ENCODE data around the gene FAM53C. TPM values are rescaled to one million over a fixed set of nuclear protein-coding genes. Genes with fewer than 3 reads are reported as not detected.
A peak's percentile ranks its signal among the peaks of the same experiment; 100 is the strongest.

The FAM53C gene
- total RNA-seq, 4 donors from 2014 or later: 15.2 to 19.9 (median 17.2) TPM

DNA sequence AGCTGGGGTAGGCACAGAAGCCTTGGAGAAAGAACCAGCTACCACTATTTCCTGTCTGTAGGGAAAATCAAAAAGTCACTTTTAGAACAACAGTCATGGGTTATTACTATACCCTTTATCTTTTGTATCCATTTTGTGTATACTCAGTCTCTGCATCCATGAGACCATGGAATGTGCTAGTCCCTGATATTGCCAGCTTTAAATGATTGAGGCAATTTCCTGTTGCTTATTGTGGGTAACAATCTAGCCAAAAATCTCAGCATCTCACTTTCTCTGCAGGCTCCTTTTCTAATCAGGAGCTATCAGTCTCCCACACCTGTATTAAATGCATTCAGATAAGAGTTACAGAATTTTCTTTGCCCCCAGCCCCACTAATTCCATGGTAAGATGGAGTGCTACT is 13.5 kb downstream of the FAM53C start:
- intact Hi-C loops (cut with DNase I; ENCODE audit: low total_unique reads): no loop called here
- TF ChIP-seq, protein P1, sequence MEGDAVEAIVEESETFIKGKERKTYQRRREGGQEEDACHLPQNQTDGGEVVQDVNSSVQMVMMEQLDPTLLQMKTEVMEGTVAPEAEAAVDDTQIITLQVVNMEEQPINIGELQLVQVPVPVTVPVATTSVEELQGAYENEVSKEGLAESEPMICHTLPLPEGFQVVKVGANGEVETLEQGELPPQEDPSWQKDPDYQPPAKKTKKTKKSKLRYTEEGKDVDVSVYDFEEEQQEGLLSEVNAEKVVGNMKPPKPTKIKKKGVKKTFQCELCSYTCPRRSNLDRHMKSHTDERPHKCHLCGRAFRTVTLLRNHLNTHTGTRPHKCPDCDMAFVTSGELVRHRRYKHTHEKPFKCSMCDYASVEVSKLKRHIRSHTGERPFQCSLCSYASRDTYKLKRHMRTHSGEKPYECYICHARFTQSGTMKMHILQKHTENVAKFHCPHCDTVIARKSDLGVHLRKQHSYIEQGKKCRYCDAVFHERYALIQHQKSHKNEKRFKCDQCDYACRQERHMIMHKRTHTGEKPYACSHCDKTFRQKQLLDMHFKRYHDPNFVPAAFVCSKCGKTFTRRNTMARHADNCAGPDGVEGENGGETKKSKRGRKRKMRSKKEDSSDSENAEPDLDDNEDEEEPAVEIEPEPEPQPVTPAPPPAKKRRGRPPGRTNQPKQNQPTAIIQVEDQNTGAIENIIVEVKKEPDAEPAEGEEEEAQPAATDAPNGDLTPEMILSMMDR (IDR thresholded peaks at IDR 0.05): no peak
- no peak for TF ChIP-seq POLR2A (IDR thresholded peaks at IDR 0.05)
- H3K4me3 ChIP-seq (ENCODE audit: low read depth, poor library complexity, severe bottlenecking): no peak overlapping the region
- no peak for DNase-seq (ENCODE audit: low spot score in 2 of 2)

DNA sequence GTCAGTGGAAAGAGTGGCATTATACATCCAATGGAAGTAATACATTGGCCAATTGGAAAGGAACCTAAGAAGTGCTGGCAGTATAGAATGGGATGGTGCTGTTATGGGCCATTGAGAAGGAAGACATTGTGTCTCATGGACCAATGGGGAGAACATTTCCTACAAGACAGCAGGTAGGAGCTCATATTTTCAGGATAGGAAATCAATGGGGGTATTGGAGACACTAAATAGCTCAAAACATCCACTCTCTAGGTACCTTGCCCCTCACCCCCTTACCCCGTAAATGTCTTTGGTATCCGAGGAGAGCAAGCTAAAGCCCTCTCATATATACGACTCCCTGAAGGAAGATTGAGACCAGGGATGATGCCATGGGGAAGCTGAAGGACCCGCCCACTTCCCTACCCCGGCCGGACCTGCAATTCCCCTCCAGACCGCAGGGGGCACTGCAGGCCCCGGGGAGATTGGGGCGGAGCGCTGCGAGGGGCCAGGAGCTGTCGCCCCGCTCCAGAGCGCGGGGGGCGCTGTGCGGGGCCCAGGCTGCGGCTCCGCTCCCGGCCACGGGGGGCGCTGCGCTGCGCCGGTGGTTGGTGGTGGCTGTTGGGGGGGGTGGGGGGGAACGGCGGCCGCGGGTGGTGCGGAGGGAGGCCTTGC is 14.1 kb downstream of the FAM53C start, which contains the start of gene KDM3B:
KDM3B (plus strand) TSS at position 615 of the 651 bp plus-strand sequence. CDS start 111 bp downstream, outside the sequence.
- WGBS, 2 donors: 14 to 16% methylated on average over 11 to 19 of the region's 30 CpGs
- peak; percentile 77 to 97 for DNase-seq (ENCODE audit: low spot score in 2 of 2)
- intact Hi-C loops (cut with DNase I; ENCODE audit: low total_unique reads): no loop called here
- TF ChIP-seq, protein P1 (IDR thresholded peaks at IDR 0.05): peak in 2 of 3 donors; percentile 45 to 96
- no peak for TF ChIP-seq POLR2A (IDR thresholded peaks at IDR 0.05)
- peak within 1 kb of the TSS; percentile 78 for H3K4me3 ChIP-seq (ENCODE audit: low read depth, poor library complexity, severe bottlenecking)

DNA sequence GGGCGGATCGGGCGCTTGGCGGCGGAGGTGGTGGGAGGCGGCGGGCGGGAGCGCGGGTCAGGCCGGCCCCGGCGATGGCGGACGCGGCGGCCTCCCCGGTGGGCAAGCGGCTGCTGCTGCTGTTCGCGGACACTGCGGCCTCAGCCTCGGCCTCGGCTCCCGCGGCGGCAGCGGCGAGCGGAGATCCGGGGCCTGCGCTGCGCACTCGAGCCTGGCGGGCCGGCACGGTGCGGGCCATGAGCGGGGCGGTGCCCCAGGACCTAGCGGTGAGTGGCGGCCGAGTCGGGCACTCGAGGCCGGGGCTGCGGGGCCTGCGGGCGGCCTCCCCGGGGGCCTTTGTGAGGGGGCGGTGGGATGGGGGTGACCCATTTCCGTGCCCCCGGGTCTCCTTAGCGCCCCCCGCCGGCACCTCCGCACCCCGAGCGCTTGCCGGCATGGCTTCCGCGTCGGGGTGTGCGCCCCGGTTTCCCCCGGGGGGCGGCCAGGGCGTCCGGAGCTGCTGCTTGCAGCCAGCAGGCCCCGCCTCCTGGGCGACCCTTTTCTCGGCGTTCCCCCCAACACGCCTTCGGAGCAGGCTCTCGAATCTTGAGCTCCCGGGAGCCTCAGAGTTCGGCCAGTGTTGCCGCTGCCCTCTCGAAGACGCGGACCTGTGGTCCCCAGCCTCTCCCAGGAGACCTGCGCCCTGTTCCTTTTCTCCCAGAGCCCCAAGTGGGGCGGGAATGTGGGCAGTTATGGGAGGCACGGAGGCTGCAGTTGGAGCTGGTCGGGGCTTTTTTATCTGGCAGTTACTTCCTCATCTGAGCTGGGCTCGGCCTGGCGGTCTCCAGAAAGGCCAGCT is 14.9 kb downstream of the FAM53C start:
- peak overlapping the region; percentile 78 for H3K4me3 ChIP-seq (ENCODE audit: low read depth, poor library complexity, severe bottlenecking)
- 0 to 2% methylated on average over 33 to 40 of the region's 88 CpGs for WGBS, 2 donors

DNA sequence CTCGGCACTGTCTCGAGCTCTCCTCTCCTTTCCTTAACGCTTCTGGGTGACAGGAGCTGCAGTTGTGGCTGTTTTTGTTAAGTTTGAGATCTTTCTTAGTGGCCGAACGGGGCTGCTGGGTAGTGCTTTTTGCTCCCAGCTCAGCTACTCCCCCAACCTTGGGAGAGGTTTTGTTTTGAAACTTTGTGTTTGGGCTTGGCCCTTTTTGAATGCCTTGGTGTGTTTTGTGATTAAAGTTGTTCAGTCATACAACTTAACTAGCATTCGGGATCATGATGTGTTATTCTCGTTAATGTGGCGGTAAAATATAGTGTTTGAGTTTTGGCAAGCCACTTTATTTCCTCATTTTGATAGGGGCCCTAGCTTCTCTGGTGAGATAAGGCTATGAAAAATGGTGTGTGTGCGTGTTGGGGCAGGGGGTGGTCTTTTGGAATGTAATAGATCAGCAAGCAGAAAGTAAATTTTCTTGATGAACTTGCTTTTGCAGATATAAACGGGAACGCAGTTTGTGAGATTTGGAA is 15.6 kb downstream of the FAM53C start:
- 0 to 1% methylated on average over 11 of the region's 11 CpGs for WGBS, 2 donors
- peak overlapping the region; percentile 78 for H3K4me3 ChIP-seq (ENCODE audit: low read depth, poor library complexity, severe bottlenecking)
- no peak for DNase-seq (ENCODE audit: low spot score in 2 of 2)
- TF ChIP-seq, protein P1 (IDR thresholded peaks at IDR 0.05): no peak
- no peak for TF ChIP-seq POLR2A (IDR thresholded peaks at IDR 0.05)
- intact Hi-C loops (cut with DNase I; ENCODE audit: low total_unique reads): no loop called here

More for the DNA sequence above, 14.9 kb downstream of the FAM53C start:
- peak; percentile 55 to 91 for DNase-seq (ENCODE audit: low spot score in 2 of 2)
- TF ChIP-seq POLR2A (IDR thresholded peaks at IDR 0.05): no peak
- TF ChIP-seq, protein P1 (IDR thresholded peaks at IDR 0.05): no peak
- intact Hi-C loops (cut with DNase I; ENCODE audit: low total_unique reads): no loop called here

DNA sequence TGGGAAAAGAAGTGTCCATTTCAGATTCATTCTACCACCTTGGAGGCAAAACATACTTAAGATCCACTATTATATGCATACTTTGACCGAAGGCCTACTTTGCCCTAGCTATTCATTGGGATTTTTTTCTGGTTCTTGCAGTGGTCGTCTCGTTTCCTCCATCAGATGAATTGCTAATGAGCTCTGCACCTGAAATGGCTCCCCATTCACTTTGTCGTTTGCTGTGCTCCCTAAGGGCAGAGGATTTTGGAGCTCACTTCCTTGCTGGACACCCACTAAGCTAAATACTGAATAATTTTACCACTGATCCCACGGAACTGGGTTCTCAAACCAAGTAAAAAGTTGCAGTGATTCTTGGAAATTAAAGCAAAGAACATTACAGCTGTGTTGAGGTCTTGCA is 16.3 kb downstream of the FAM53C start:
- 12 to 14% methylated on average over 5 of the region's 5 CpGs for WGBS, 2 donors
- TF ChIP-seq POLR2A (IDR thresholded peaks at IDR 0.05): no peak
- TF ChIP-seq, protein P1 (IDR thresholded peaks at IDR 0.05): no peak
- no peak for DNase-seq (ENCODE audit: low spot score in 2 of 2)
- intact Hi-C loops (cut with DNase I; ENCODE audit: low total_unique reads): no loop called here
- no peak overlapping the region for H3K4me3 ChIP-seq (ENCODE audit: low read depth, poor library complexity, severe bottlenecking)
